Lower leg skin (tissue), 3 donors: Measurements from ENCODE around the gene SHTN1.

ENCODE experiments used
- POLR2A ChIP-seq, 2 donors: fragments of 450-650 bp; IDR thresholded peaks; one replicate each; pipeline ENCODE4 v1.6.1; 2016 to 2017; ENCODE audit warnings: antibody characterized with exemption in 2 of 2, mild to moderate bottlenecking in 1 of 2, moderate library complexity in 1 of 2
- TF ChIP-seq, protein P1 (sequence below), 3 donors: fragments of 450-650 bp; IDR thresholded peaks; one replicate each; pipeline ENCODE4 v1.5.1; 2016; ENCODE audit warnings: antibody characterized with exemption in 3 of 3, mild to moderate bottlenecking in 3 of 3, moderate library complexity in 2 of 3

DNA sequence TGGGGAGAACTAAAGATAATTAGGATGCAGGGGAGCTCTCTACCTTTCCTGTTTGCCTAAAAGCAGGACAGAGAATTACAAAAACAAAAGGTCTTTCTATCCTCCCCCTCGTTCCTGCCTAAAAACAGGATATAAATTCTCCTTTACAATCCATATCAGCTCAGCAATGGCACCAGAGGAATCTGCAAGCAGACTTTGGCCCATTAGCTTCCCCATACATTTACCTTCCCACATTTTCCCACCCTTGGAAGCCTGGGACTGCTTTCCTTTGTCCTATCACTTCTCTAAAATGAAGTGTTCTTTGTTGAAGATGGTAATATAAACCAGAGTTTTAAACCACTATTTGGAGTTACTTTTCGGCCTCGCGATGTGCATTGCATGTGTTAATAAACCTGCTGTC is 15.5 kb downstream of the SHTN1 start:
- TF ChIP-seq, protein P1, sequence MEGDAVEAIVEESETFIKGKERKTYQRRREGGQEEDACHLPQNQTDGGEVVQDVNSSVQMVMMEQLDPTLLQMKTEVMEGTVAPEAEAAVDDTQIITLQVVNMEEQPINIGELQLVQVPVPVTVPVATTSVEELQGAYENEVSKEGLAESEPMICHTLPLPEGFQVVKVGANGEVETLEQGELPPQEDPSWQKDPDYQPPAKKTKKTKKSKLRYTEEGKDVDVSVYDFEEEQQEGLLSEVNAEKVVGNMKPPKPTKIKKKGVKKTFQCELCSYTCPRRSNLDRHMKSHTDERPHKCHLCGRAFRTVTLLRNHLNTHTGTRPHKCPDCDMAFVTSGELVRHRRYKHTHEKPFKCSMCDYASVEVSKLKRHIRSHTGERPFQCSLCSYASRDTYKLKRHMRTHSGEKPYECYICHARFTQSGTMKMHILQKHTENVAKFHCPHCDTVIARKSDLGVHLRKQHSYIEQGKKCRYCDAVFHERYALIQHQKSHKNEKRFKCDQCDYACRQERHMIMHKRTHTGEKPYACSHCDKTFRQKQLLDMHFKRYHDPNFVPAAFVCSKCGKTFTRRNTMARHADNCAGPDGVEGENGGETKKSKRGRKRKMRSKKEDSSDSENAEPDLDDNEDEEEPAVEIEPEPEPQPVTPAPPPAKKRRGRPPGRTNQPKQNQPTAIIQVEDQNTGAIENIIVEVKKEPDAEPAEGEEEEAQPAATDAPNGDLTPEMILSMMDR (IDR thresholded peaks at IDR 0.05): no peak
- no peak for TF ChIP-seq POLR2A (IDR thresholded peaks at IDR 0.05)
